Stimulated activated CD4-positive, alpha-beta T cell treated with anti-CD3 and anti-CD28 coated beads, Interleukin-12 subunit alpha, Interleukin-12 subunit beta, amount 100 ng/mL, for 24 hours (primary cell): ENCODE measurements around the gene GPC3.
"Not testable (repeated sequence)": the region's sequence is repeated elsewhere in the genome, so short reads cannot be mapped to it uniquely, and the experiment has no call there.

Experiments used
- DNase-seq, 2 experiments: peaks; one replicate each; pipeline ENCODE4 v3.0.0-alpha.2; 2020; ENCODE audit warnings: low read depth in 2 of 2

The GPC3 gene

DNA sequence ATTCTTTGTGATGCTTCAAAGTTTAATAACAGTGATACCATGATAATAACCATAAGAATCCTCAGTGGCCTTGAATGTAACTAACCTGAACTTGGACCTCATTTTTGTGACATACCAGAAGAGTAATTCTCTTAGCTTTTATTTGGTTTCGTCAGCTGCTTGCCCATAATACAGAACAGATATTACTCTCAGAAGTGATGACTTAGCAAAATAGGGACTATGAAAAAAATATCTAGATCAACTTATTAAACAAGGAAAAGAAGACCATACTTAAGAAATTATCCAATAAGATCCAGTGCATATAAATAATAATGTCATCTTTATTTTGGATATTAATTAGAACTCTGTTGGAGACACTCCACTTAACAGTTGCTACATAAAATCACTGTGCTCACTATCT is 333.2 kb downstream of the GPC3 start:
- no peak for DNase-seq

DNA sequence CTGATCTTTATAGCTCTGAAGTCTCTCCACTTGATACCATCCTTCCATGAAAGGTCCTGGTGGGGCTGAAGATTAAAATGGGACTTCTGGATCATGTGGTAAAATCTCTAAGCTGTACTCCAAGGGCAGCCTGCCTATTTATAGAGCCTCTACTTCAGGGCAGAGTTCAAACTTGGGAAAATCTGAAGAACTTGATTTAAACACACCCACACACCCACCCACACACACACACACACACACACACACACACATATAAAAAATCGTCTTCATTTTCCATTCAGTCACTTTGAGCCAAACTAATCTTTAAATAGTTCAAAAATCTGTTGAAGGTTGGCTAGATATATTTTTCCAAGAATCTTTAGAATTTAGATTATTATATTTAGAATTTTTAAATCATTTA is 335.2 kb downstream of the GPC3 start:
- DNase-seq = no peak

GRCh38 chrX:133649651-133650050 is 335.7 kb downstream of the GPC3 start:
- no peak for DNase-seq

GRCh38 chrX:133648594-133648993 is 336.8 kb downstream of the GPC3 start:
- DNase-seq = no peak

GRCh38 chrX:133646719-133647116 is 338.7 kb downstream of the GPC3 start:
- no peak for DNase-seq

DNA sequence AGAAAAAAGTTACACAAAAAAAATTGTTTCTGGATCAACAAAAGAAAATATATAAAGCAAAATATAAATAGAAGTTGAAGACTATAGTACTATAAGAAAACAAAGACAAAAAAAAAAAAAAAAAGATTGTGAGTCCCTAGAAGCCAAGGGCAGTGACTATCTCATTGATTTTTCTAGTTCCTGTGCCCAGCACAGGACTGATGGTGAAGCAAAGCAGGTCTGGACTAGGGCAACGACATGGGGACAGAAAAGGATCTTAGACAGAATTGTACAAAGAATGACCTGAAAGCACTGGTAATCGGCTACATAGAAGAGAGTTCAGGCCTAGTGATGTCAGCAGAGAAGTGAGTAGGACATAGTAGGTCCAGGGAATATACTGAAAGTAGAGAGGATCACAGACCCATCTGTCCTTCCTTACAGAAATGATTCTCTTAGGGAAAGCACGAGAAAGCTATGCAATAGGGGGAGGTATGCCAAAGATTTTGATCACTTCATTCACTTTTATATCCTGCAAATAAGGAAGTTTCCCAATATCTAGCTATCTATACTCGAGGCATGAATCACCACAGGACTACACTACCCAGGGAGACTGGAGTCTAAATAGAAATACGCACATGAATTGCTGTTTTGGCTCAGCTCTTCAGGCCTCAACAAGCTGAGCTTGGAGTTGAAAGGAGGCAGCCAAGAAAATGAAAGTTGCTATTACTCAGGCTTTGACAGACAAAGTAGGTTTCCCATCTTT is 339.2 kb downstream of the GPC3 start:
- no peak for DNase-seq

GRCh38 chrX:133645256-133645655 is 340.1 kb downstream of the GPC3 start:
- no peak for DNase-seq

DNA sequence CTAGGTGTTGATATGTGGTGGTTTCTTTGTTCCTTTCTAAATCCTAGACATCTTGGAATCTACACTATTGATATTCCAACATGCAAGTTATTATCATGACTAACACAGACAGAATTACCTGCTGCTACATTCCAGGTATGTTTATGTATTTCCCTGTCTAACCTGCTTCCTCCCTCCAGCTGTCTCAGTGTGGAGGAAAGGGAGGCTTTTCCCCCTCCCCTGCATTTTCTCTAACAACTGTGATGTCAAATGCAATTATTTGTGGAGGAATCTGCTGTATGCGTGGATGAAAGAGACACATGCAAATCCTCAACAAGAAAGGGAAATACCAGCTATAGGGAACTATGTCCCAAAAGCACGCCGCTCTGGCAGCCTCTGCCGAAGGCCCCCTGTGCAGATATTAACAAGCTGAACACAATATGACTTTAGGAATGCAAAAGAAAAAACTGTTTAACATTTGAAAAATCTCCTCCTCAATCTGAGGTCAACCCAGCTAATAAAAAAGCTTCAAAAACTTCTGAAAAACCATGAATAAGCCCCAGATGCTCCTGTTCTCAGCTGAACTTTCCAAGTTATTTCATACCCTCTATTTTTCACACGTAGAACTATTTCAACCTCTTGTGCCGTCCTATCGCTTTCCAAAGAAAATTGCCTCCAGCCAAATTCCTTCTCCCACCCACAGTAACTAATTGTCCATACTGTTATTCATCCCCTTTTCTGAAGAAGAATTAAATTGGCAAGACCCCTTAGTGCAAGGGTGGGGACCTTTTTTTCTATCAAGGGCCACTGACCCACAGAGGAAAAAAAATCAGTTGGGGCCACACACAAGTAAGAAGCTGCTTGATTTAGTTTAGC is 345.0 kb downstream of the GPC3 start:
- no peak for DNase-seq

- DNase-seq = no peak
These were observed 345.7 kb downstream of the GPC3 start for GRCh38 chrX:133639726-133640125.

DNA sequence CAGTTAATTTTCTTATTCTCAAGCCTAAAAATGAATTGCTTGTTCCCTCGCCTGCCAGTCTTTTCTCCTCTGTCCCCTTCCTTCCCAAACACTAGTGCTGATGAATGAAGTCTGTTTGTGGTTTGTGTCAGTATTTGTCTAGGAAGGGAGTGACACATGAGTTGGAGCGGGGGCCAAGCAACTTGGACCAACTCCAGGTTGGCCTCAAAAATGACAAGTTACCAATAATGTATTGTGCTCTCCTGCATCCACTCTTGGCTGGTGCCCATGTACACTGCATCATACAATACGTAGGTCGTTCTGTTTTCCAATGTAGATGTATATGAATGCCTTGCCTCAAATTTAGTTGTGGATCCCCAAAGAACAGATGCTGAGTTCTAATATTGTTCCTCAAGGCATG is 347.1 kb downstream of the GPC3 start:
- no peak for DNase-seq

GRCh38 chrX:133637765-133638164 is 347.6 kb downstream of the GPC3 start:
- no peak for DNase-seq

DNA sequence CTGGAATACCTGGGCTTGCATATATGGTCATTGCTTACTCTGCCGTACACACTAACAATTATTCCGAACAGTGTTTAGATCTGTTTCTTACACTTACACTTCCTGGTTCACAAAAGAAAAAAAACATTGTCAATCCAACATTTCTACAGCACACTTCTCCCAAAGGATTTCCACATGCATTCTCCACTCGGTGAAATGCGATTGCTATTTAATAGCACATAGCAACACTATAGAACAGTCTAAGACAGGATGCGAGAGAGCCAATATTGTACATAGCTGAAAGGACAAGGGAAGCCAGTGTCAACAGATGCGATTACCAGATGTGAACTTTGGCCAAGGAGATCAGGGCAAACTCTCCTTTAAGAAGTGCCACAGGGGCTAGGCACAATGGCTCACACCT is 349.4 kb downstream of the GPC3 start:
- DNase-seq = no peak

GRCh38 chrX:133634416-133634815 is 351.0 kb downstream of the GPC3 start:
- DNase-seq = no peak

GRCh38 chrX:133633950-133634349 is 351.4 kb downstream of the GPC3 start:
- no peak for DNase-seq

GRCh38 chrX:133633162-133633561 is 352.2 kb downstream of the GPC3 start:
- no peak for DNase-seq

DNA sequence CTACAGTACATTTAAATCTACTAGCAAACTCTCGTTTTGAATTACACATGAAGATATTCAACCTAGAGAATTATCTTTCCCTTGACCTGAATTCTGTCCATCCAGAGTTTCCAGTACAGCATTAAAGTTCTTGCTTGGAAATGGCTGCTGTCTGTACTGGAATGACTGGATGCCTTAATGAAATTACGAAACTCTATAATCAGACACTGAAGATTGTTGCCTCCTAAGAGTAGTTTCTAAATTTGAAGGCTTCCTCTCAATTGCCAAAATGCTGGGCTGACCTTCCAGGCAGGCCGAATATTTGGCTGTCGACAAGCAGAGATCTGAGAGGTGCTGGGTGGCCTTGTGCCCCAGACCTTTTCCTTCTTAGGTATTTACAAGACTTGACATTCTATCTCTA is 355.0 kb downstream of the GPC3 start:
- DNase-seq = no peak

DNA sequence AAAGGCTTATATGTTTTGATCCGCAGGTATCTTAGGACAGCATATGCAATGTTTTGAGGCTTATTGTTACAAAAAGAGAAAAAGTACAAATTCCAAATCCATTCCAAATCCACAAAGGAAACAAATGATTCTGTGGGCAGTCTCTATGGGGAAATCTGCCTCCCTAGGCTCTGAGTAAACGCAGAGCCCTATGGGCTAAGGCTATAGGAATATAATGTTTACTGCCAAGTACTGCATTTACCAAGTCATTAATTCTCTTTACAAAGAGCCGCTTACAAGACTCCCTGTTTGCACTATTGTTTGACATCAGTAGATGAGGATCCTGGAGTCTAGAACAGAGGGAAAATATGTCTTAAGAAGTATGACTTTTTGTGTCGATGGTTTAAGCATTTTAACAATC is 357.7 kb downstream of the GPC3 start:
- DNase-seq = no peak

DNA sequence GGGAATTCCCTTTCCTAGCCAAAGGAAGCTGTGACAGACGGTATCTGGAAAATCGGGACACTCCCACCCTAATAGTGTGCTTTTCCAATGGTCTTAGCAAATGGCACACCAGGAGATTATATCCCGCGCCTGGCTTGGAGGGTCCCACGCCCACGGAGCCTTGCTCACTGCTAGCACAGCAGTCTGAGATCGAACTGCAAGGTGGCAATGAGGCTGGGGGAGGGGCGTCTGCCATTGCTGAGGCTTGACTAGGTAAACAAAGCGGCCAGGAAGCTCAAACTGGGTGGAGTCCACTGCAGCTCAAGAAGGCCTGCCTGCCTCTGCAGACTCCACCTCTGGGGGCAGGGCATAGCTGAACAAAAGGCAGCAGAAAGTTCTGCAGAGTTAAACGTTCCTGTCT is 364.0 kb downstream of the GPC3 start:
- not testable (repeated sequence) for DNase-seq

GRCh38 chrX:133611676-133612075 is 373.7 kb downstream of the GPC3 start:
- DNase-seq = no peak

DNA sequence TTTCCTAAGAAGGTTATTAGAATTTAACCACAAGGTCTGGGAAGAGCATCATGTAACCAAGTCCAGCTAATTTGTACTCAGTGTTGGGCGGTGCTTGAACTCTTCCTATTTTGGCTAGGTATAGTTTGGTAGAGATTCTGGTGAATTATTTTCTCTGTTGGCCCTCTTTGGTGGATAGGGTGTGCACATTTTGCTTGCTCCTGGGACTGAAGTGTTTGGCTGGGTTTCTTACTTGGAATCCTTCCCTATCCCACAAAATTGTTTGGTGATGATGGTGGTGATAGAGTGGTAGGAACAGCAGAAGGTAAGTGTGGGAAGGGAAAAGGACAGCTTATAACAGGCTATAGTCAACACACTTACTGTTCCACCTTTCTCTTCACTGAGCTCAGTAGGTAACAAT is 375.3 kb downstream of the GPC3 start:
- DNase-seq = no peak

GRCh38 chrX:133609166-133609565 is 376.2 kb downstream of the GPC3 start:
- no peak for DNase-seq

- DNase-seq = no peak
These were observed 377.0 kb downstream of the GPC3 start for GRCh38 chrX:133608406-133608805.
